ENCODE results near the gene ANKFY1.
"Not testable (repeated sequence)": the region's sequence is repeated elsewhere in the genome, so short reads cannot be mapped to it uniquely, and the experiment has no call there.

ANKFY1 gene

DNA sequence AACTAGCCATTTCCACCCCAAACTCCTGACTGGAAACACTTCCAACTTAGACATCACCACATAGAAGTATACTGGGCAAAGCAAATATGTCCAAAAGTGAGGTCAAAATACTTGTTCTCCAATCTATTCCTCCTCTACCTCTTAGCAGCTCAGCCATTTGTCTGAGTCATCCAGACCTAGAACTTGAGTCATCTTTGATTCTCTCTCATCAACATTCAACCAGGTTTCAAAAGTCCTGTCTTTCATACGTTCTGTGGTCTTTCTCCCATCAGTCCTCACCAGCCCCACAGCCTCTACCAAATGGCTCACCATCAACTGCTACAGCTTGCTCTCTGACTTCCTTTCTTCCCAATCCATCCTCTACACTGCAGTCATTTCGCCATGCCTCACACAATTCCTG, 6.8 kb downstream of the ANKFY1 start:
- POLR2A ChIA-PET = no interaction called here
- no peak overlapping the region for H3K27ac ChIP-seq (ENCODE audit: extremely low read depth, low read depth, low read length)
- H3K4me3 ChIP-seq (ENCODE audit: low read depth, low read length) = no peak overlapping the region
- no peaks in the 10 kb centered on the region for H3K9me3 ChIP-seq (ENCODE audit: control insufficient read depth, insufficient read depth, low read depth, low read length)
- peaks cover 4 to 28% of the 10 kb centered on the region in 2 experiments; a peak in 2 of 3 replicates for H3K36me3 ChIP-seq (ENCODE audit: control insufficient read depth in 2 of 2, insufficient read depth in 1 of 2, low read length in 2 of 2)
- TF ChIP-seq ZNF404 (tag by site-specific recombination; IDR thresholded peaks at IDR 0.05) (no peak), ZBTB17 (tag by site-specific recombination; IDR thresholded peaks at IDR 0.05) (peak; percentile 47)
- CTCF ChIA-PET = interaction anchor here (1.0 to 7.2 kb wide), 3 partner anchors 8 to 48 kb away, joined by 3 to 76 read pairs (median 5); no protein-coding TSS in a partner anchor
- no peaks in the 10 kb centered on the region for H3K4me1 ChIP-seq (ENCODE audit: control insufficient read depth, insufficient read depth, low read length)

DNA sequence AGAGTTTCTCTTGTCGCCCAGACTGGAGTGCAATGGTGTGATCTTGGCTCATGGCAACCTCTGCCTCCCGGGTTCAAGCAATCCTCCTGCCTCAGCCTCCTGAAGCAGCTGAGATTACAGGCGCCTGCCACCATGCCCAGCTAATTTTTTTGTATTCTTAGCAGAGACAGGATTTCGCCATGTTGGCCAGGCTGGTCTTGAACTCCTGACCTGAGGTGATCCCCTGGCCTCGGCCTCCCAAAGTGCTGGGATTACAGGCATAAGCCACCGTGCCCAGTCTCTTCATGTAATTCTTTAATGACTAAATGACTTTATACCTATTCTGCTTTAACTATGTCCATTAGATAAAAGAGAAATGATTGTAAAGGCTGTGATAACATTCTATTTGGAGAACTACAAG, 8.5 kb downstream of the ANKFY1 start:
- ChIA-PET POLR2A (interaction anchor here (0.5 kb wide), 1 partner anchor 48 kb away, joined by 3 read pairs; no protein-coding TSS in a partner anchor), CTCF (interaction anchor here (0.5 to 0.7 kb wide), 4 partner anchors 12 to 173 kb away, joined by 3 to 5 read pairs (median 4); no protein-coding TSS in a partner anchor)
- H3K4me1 ChIP-seq (ENCODE audit: control insufficient read depth, insufficient read depth, low read length); H3K9me3 ChIP-seq (ENCODE audit: control insufficient read depth, insufficient read depth, low read depth, low read length); H3K27ac ChIP-seq (ENCODE audit: extremely low read depth, low read depth, low read length); H3K4me3 ChIP-seq (ENCODE audit: low read depth, low read length): not testable (repeated sequence)
- H3K36me3 ChIP-seq (ENCODE audit: control insufficient read depth in 2 of 2, insufficient read depth in 1 of 2, low read length in 2 of 2) = peaks cover 1 to 13% of the 10 kb centered on the region in 2 experiments; a peak in 2 of 3 replicates

DNA sequence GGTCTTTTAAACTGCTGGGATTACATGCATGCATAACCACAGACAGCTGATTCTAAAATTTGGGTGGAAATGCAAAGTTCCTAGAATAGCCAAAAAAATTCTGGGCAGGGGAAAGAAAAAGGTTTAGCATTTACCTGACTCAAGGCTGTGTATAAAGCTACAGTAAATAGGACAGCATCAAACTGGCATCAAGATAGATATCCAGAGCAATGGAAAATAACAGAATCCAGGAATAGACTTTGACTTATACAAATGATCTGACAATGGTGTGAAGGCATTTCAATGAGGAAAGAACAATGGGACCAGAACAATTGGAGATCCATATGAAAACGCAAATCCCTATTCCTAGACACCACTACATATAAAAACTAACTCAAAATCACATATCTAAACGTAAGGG, 12.9 kb downstream of the ANKFY1 start:
- H3K36me3 ChIP-seq (ENCODE audit: control insufficient read depth in 2 of 2, insufficient read depth in 1 of 2, low read length in 2 of 2) = peaks cover 3% of the 10 kb centered on the region in 2 experiments; a peak in 2 of 3 replicates
- TF ChIP-seq ZNF341 (tag by site-specific recombination; IDR thresholded peaks at IDR 0.05; ENCODE audit: low read depth) (peak; percentile 17; the same call in 1 of the 2 replicates), ZNF155 (tag by site-specific recombination; IDR thresholded peaks at IDR 0.05) (no peak)
- H3K4me3 ChIP-seq (ENCODE audit: low read depth, low read length) = no peak overlapping the region
- no peak overlapping the region for H3K27ac ChIP-seq (ENCODE audit: extremely low read depth, low read depth, low read length)
- H3K4me1 ChIP-seq (ENCODE audit: control insufficient read depth, insufficient read depth, low read length) = peaks cover 22% of the 10 kb centered on the region
- POLR2A ChIA-PET = no interaction called here
- no peaks in the 10 kb centered on the region for H3K9me3 ChIP-seq (ENCODE audit: control insufficient read depth, insufficient read depth, low read depth, low read length)
- CTCF ChIA-PET = interaction anchor here (0.5 to 7.9 kb wide), 12 partner anchors 10 to 1245 kb away, joined by 3 to 76 read pairs (median 4); partner anchors contain the start of gene ANKFY1

DNA sequence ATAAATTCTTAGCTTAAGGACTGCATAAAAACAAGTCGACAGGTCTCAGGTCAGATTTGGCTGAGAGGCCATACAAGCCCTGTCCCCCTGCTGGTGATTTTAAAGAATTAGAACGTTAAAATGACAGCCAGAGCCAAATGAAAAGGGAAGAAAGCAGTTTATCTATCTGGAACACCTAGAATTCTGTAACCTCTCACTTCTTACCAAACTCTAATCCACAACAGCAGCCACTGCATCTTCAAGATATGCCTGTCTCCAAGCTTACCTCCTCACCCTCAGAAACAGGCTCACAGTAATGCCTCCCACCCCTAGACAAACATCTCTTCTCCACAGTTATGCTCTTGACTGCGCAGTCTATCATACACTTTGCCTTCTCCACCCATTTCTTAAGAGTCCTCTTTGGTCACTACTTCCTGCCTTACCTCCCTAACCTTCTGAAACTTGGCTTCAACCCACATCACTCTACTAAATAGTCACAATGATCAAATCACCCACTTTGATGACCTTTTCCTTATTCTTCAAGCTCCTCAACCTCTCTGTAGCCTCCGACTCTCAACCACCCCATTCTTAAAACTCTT, 14.2 kb downstream of the ANKFY1 start:
- H3K36me3 ChIP-seq (ENCODE audit: control insufficient read depth in 2 of 2, insufficient read depth in 1 of 2, low read length in 2 of 2) = peaks cover 3% of the 10 kb centered on the region in 2 experiments; a peak in 1 of 3 replicates
- CTCF ChIA-PET = interaction anchor here (0.6 to 7.9 kb wide), 21 partner anchors 9 to 861 kb away, joined by 3 to 76 read pairs (median 4); partner anchors contain the start of gene ANKFY1
- peaks cover 22% of the 10 kb centered on the region for H3K4me1 ChIP-seq (ENCODE audit: control insufficient read depth, insufficient read depth, low read length)
- no peak overlapping the region for H3K27ac ChIP-seq (ENCODE audit: extremely low read depth, low read depth, low read length)
- POLR2A ChIA-PET = interaction anchor here (0.8 kb wide), 1 partner anchor 106 kb away, joined by 3 read pairs; the partner anchor contains the start of genes CYB5D2 and ZZEF1
- H3K4me3 ChIP-seq (ENCODE audit: low read depth, low read length) = no peak overlapping the region
- H3K9me3 ChIP-seq (ENCODE audit: control insufficient read depth, insufficient read depth, low read depth, low read length) = no peaks in the 10 kb centered on the region
- TF ChIP-seq, protein P1, sequence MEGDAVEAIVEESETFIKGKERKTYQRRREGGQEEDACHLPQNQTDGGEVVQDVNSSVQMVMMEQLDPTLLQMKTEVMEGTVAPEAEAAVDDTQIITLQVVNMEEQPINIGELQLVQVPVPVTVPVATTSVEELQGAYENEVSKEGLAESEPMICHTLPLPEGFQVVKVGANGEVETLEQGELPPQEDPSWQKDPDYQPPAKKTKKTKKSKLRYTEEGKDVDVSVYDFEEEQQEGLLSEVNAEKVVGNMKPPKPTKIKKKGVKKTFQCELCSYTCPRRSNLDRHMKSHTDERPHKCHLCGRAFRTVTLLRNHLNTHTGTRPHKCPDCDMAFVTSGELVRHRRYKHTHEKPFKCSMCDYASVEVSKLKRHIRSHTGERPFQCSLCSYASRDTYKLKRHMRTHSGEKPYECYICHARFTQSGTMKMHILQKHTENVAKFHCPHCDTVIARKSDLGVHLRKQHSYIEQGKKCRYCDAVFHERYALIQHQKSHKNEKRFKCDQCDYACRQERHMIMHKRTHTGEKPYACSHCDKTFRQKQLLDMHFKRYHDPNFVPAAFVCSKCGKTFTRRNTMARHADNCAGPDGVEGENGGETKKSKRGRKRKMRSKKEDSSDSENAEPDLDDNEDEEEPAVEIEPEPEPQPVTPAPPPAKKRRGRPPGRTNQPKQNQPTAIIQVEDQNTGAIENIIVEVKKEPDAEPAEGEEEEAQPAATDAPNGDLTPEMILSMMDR (tag by site-specific recombination; IDR thresholded peaks at IDR 0.05) = peak; percentile 14; the same call in 1 of the 2 replicates
- TF ChIP-seq KLF1 (tag by site-specific recombination; IDR thresholded peaks at IDR 0.05) (no peak), ZNF248 (tag by site-specific recombination; IDR thresholded peaks at IDR 0.05) (no peak), ZNF501 (tag by site-specific recombination; IDR thresholded peaks at IDR 0.05) (no peak), ZNF37A (tag by site-specific recombination; IDR thresholded peaks at IDR 0.05) (no peak), ZNF677 (tag by site-specific recombination; IDR thresholded peaks at IDR 0.05) (no peak), HOXD13 (CRISPR knock-in tag; IDR thresholded peaks at IDR 0.05; ENCODE audit: borderline replicate concordance) (no peak), ZNF555 (tag by site-specific recombination; conservative IDR thresholded peaks at IDR 0.05) (no peak), ZNF138 (tag by site-specific recombination; IDR thresholded peaks at IDR 0.05; ENCODE audit: borderline replicate concordance) (0 out of 2 replicates have a peak, but pooled peaks have one; percentile 4), ZNF843 (tag by site-specific recombination; IDR thresholded peaks at IDR 0.05) (no peak), ZNF521 (tag by site-specific recombination; IDR thresholded peaks at IDR 0.05) (no peak)
- TF ChIP-seq, protein P2, sequence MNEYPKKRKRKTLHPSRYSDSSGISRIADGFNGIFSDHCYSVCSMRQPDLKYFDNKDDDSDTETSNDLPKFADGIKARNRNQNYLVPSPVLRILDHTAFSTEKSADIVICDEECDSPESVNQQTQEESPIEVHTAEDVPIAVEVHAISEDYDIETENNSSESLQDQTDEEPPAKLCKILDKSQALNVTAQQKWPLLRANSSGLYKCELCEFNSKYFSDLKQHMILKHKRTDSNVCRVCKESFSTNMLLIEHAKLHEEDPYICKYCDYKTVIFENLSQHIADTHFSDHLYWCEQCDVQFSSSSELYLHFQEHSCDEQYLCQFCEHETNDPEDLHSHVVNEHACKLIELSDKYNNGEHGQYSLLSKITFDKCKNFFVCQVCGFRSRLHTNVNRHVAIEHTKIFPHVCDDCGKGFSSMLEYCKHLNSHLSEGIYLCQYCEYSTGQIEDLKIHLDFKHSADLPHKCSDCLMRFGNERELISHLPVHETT (tag by site-specific recombination; IDR thresholded peaks at IDR 0.05) = no peak
- TF ChIP-seq, protein P3, sequence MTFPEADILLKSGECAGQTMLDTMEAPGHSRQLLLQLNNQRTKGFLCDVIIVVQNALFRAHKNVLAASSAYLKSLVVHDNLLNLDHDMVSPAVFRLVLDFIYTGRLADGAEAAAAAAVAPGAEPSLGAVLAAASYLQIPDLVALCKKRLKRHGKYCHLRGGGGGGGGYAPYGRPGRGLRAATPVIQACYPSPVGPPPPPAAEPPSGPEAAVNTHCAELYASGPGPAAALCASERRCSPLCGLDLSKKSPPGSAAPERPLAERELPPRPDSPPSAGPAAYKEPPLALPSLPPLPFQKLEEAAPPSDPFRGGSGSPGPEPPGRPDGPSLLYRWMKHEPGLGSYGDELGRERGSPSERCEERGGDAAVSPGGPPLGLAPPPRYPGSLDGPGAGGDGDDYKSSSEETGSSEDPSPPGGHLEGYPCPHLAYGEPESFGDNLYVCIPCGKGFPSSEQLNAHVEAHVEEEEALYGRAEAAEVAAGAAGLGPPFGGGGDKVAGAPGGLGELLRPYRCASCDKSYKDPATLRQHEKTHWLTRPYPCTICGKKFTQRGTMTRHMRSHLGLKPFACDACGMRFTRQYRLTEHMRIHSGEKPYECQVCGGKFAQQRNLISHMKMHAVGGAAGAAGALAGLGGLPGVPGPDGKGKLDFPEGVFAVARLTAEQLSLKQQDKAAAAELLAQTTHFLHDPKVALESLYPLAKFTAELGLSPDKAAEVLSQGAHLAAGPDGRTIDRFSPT (tag by site-specific recombination; IDR thresholded peaks at IDR 0.05) = no peak

Measured in HEK293 (cell line).